ENCODE data around the gene GLIPR1L1.

GLIPR1L1 gene

DNA sequence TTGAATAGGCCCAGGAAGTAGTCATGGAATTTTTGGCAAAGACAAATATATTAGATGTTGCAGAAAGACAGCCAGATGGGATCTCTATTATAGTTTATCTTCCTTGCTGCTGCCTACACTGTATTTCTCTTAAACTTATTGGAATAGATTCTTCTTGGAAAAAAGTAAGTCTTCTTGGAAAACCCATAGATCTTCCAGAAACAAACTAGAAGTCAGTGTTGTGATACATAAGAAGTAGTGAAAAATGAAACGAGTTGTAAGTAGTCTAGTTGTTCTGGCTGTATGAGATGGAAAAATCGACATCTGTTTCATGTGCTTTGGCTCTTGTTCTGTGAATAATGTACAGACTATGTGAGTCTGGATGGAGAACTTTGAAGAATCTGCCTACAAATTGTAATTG is 85.4 kb downstream of the GLIPR1L1 start:
- TF ChIP-seq, protein P1, sequence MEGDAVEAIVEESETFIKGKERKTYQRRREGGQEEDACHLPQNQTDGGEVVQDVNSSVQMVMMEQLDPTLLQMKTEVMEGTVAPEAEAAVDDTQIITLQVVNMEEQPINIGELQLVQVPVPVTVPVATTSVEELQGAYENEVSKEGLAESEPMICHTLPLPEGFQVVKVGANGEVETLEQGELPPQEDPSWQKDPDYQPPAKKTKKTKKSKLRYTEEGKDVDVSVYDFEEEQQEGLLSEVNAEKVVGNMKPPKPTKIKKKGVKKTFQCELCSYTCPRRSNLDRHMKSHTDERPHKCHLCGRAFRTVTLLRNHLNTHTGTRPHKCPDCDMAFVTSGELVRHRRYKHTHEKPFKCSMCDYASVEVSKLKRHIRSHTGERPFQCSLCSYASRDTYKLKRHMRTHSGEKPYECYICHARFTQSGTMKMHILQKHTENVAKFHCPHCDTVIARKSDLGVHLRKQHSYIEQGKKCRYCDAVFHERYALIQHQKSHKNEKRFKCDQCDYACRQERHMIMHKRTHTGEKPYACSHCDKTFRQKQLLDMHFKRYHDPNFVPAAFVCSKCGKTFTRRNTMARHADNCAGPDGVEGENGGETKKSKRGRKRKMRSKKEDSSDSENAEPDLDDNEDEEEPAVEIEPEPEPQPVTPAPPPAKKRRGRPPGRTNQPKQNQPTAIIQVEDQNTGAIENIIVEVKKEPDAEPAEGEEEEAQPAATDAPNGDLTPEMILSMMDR (conservative IDR thresholded peaks at IDR 0.05; ENCODE audit: control insufficient read depth, insufficient read depth, low read depth, low read length): no peak
- DNase-seq (ENCODE audit: low read depth): peak; percentile 3
- H3K4me3 ChIP-seq (ENCODE audit: control insufficient read depth, low read depth, low read length): no peak overlapping the region
